ENCODE measurements around the gene HRAS.

DNA sequence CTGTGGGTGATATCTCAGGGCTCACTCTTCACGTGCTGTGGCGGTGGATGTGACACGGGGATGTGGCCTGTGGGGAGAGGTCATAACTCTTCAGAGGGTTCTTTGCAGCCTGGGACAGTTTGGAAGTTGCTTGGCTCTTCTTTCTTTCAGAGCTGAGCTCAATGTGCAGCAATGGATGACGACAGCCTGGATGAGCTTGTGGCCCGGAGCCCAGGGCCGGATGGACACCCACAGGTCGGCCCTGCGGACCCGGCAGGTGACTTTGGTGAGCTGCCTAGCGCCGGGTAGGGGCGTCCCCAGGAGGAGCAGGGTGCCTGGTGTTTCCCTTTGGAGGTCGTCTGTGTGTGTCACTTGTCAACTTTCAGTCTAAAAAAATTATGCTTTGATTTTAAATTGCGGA, 46.0 kb upstream of the HRAS start:
- TF ChIP-seq, protein P1, sequence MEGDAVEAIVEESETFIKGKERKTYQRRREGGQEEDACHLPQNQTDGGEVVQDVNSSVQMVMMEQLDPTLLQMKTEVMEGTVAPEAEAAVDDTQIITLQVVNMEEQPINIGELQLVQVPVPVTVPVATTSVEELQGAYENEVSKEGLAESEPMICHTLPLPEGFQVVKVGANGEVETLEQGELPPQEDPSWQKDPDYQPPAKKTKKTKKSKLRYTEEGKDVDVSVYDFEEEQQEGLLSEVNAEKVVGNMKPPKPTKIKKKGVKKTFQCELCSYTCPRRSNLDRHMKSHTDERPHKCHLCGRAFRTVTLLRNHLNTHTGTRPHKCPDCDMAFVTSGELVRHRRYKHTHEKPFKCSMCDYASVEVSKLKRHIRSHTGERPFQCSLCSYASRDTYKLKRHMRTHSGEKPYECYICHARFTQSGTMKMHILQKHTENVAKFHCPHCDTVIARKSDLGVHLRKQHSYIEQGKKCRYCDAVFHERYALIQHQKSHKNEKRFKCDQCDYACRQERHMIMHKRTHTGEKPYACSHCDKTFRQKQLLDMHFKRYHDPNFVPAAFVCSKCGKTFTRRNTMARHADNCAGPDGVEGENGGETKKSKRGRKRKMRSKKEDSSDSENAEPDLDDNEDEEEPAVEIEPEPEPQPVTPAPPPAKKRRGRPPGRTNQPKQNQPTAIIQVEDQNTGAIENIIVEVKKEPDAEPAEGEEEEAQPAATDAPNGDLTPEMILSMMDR (conservative IDR thresholded peaks at IDR 0.05; ENCODE audit: low read depth, low read length) = no peak
- no peak for TF ChIP-seq EZH2phosphoT487 (IDR thresholded peaks at IDR 0.05; ENCODE audit: borderline replicate concordance, low read length)
- no peak for TF ChIP-seq EZH2 (IDR thresholded peaks at IDR 0.05; ENCODE audit: low read length, unreplicated experiment)
